ENCODE results near the gene MCL1.
"Not testable (repeated sequence)": the region's sequence is repeated elsewhere in the genome, so short reads cannot be mapped to it uniquely, and the experiment has no call there.

Gene MCL1

GRCh38 chr1:150579110-150579944 lies at the start of gene MCL1:
Gene MCL1 (minus strand): TSS chr1:150579610. CDS start chr1:150579530, 80 bp downstream.
- peak; percentile 95 to 96 for DNase-seq

GRCh38 chr1:150628766-150629114 lies 49.3 kb upstream of the MCL1 start:
- no peak for DNase-seq

- DNase-seq: no peak
These were observed 48.5 kb upstream of the MCL1 start for GRCh38 chr1:150627826-150628410.

- no peak for DNase-seq
These were observed 46.7 kb upstream of the MCL1 start for GRCh38 chr1:150626150-150626549.

GRCh38 chr1:150624546-150624945 lies 45.1 kb upstream of the MCL1 start:
- not testable (repeated sequence) for DNase-seq

DNA sequence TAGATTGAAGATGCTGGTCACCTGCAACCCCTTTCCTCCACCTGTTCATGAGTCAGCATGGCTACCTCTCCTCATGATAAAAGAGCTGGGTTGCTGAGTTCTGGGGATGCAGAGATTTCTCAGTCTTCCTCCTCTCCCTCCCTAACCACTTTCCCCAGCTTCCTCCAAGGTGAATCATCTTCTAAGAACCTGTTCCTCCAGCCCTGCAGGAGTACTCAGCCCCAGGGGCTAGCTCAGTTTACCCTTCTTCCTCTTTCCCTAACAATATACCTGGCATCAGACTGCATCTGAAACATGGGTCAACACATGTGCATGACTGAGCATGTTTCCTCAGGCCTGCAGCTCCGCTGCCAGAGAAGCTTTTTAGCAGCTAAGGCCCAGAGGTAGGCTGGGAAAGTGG lies 44.7 kb upstream of the MCL1 start:
- DNase-seq: not testable (repeated sequence)

DNA sequence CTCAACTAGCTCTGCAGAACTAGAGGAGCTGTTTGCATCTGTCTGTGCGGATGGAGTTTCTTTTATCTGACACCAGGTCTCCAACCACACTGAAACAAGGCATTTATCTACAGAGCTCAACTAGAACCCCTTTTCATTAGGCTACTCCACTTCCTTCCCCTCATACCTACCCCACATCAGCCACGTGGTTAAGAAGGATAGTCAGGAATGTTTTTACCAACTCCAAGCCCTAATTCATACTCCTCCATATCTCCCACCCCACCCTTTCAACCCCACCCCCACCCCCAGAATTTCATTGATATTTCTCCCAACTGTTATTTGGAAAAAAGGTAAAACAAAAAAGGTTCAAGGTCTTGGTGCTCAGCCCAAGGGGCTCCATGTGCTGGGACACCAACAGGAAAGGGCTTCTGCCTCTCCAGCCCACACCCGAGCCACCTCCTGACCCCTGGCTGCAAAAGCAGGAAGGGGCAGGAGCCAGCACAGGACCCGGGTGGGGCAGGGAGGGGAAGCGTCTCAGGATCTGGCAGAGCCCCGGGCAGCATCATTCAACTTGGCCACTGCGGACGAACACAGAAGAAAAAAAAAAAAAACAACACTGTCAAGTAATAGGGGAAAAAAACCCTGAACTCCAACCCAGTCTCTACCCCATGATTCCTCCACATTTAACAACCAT lies 43.0 kb upstream of the MCL1 start:
- DNase-seq: no peak

DNA sequence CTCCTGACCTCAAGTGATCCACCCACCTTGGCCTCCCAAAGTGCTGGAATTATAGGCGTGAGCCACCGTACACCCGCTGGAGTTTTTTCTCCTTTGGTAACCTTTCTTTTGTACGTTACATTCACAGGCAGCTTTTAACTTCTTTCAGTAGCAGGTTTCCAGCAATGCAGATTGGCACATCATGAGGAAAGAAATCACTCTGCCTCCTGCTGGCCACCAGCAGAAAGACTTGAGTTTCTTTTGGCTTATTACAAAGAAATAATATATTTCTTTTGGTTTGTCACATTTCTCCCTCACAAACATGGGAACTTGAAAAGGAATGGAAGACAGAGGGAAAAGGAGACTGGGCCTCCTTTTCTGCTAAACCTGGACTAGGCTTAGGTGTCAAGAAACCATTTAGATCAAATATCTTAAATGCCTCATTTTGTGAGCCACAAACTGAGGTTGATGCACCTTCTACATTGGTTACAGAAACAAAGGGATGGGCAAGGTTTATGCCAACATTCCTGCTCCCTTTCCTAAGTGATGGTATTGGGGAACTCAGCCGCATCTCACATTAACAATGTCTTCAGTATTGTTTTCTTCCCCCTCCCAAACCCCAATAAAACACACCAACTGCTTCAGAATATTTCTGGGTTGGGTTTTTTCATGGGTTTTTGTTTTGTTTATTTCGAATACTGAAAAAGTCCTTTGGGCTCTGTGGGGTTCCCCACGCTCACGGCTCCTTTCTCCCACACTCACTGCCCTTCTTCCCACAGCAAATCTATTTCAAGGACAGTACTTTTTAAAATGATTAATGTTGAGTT lies 42.3 kb upstream of the MCL1 start:
- DNase-seq: peak; percentile 68 to 79

GRCh38 chr1:150620919-150621318 lies 41.5 kb upstream of the MCL1 start:
- DNase-seq: no peak

DNA sequence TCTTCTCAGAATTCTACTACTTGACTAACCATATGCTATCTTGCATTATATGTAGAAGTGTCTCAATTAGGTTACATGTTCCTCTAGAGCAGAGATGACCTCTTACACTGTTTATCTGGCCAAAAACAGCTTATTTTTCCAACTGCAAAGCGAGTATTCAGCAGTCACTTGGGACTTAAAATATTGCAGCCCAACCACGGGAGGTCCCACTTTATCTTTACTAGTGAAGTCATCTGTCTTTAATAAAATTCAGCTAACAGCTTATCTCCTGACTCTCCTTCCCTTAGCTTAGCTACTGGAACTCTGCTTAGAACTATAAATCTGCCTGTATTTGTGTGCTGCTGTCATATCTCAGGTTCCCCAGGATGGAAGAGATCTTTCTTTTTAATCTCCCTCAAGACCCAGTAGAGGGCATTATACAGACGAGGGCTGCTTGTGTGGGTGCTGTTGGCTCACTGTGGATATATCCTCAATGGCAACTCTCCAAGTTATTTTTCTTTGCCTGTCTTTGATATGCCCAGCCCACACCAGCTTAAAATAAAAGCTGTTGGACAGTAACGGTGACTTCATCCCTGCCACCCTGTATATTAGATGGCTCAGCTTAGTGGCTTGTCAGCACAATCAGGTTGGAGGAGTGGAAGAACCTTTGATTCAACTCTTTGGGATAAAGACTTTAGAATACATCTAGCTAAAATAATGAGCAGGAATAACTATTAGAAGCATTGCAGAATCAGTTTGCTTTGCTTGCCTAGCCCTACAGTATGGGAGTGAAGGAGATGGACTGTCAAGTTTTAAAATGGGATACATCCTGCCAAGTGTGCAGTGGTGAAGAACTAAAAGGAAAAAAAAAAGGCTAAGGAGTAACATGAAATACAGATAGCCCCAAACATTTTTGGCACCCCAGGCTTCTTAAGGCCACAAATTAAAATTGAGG lies 40.4 kb upstream of the MCL1 start:
- peak in 1 of 2 donors; percentile 47 for DNase-seq

GRCh38 chr1:150615346-150616201 lies 36.2 kb upstream of the MCL1 start:
- peak in 1 of 2 donors; percentile 40 for DNase-seq

DNA sequence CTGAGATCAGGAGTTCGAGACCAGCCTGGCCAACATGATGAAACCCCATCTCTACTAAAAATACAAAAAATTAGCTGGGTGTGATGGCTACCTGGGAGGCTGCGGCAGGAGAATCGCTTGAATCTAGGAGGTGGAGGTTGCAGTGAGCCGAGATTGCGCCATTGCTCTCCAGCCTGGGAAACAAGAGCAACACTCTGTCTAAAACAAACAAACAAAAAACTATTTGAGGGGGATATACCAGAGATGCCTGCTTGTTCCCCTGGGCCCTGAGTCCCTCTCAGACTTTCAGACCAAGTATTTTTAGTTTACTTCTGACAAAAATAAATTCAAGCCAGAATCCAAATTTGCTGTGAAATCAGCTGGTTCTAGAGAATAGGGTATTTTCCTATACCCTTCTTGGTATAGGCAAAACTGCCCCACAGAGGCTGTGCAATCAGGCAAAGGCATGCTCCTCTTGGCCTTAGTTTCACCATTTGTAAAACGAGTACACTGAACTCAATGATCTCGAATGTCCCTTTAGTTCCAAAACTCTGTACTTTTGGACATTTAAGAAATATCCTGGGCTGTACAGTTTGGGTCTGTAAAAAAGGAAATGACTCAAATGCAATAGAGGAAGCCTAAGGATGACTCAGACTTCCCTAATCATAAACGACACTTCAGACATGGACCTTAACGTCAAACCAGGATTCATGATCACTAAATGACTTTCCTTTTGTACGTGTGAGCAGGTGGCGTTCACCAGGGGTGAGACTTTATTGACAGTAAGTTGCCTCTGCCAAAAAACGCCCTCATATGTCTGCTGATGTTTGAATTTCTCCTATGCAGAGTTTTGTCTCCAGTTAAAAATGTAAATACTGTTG lies 33.9 kb upstream of the MCL1 start:
- peak; percentile 62 to 72 for DNase-seq

- no peak for DNase-seq
These were observed 32.6 kb upstream of the MCL1 start for GRCh38 chr1:150612014-150612345.

GRCh38 chr1:150610576-150610975 lies 31.2 kb upstream of the MCL1 start:
- DNase-seq: no peak

GRCh38 chr1:150609732-150610131 lies 30.3 kb upstream of the MCL1 start:
- no peak for DNase-seq

DNA sequence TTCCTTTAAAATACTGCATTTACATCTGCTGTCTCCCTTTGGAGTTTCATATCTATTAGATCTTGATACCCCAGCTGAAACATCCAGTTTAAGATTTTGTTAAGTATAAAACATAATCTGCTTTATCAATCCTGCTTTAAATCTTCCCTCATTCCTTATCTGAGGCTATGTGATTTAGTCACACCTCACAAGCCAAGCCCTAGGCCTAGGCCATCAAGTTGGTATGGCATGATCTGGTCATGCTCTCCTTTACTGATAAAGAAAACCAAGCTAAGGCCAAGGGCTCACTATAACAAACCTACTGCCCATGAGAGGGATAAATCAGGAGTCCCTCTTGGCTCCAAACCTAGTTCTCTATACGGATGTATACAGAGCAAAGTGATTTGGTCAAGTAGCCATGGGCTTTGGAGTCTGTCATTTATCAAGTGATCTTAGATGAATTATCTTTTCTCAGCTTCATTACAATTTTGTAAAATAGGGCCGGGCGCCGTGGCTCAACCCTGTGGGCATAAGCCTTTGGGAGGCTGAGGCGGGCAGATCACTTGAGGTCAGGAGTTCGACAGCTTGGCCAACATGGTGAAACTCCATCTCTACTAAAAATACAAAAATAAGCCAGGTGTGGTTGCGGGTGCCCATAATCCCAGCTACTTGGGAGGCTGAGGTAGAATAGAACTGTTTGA lies 27.2 kb upstream of the MCL1 start:
- DNase-seq: no peak

GRCh38 chr1:150605451-150605731 lies 26.0 kb upstream of the MCL1 start:
- DNase-seq: not testable (repeated sequence)

GRCh38 chr1:150604226-150604588 lies 24.8 kb upstream of the MCL1 start:
- DNase-seq: no peak

GRCh38 chr1:150603711-150604110 lies 24.3 kb upstream of the MCL1 start:
- DNase-seq: no peak

DNA sequence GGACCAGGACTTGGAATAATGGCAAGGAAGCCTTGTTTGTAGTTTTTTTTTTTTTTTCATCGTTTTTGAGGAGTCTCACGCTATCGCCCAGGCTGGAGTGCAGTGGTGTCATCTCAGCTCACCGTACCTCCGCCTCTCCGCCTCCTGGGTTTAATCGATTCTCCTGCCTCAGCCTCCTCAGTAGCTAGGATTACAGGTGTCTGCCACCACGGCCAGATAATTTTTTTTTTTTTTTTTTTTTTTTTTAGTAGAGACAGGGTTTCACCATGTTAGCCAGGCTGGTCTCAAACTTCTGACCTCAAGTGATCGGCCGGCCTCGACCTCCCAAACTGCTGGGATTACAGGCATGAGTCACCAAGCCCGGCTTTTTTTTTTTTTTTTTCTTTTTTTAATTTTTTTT lies 23.0 kb upstream of the MCL1 start:
- not testable (repeated sequence) for DNase-seq
